Neural cell (in vitro differentiated cells): ENCODE data around the gene NPDC1. TPM values are rescaled to one million over a fixed set of nuclear protein-coding genes. Genes with fewer than 3 reads are reported as not detected.

Source experiments
- H2AFZ ChIP-seq: fragments of 200-600, 300-800 bp; sonication (generic), shearing (Covaris generic); 2 replicates; pipeline ENCODE4 v1.6.0; 2014; ENCODE audit warnings: low read depth, mild to moderate bottlenecking, antibody characterized with exemption, low read length, moderate library complexity
- H3F3A ChIP-seq: fragments of 200-600 bp; shearing (Covaris generic); 2 replicates; pipeline ENCODE4 v1.6.1; 2016; ENCODE audit warnings: mild to moderate bottlenecking, moderate library complexity, mixed read lengths, antibody characterized with exemption, low read length; ENCODE audit not compliant: insufficient read depth, poor library complexity, severe bottlenecking
- H3K27ac ChIP-seq: fragments of 200-600, 300-800 bp; sonication (generic), shearing (Covaris generic); 2 replicates; pipeline ENCODE4 v1.5.1; 2014; ENCODE audit warnings: mild to moderate bottlenecking, low read length, moderate library complexity
- H3K27me3 ChIP-seq: fragments of 300-800, 200-600 bp; sonication (generic), shearing (Covaris generic); 2 replicates; pipeline ENCODE4 v1.6.0; 2014; ENCODE audit warnings: mild to moderate bottlenecking, low read depth, low read length, moderate library complexity; ENCODE audit not compliant: insufficient read depth
- H3K36me3 ChIP-seq: fragments of 300-800, 200-600 bp; sonication (generic), shearing (Covaris generic); 2 replicates; pipeline ENCODE4 v1.5.1; 2014; ENCODE audit warnings: mild to moderate bottlenecking, antibody characterized with exemption, low read length, moderate library complexity; ENCODE audit not compliant: insufficient read depth
- H3K4me2 ChIP-seq: fragments of 300-800, 200-600 bp; sonication (generic), shearing (Covaris generic); 2 replicates; pipeline ENCODE4 v1.6.0; 2014; ENCODE audit warnings: mild to moderate bottlenecking, low read length
- H3K4me3 ChIP-seq: fragments of 300-800, 200-600 bp; sonication (generic), shearing (Covaris generic); 2 replicates; pipeline ENCODE4 v1.5.1; 2014; ENCODE audit warnings: mild to moderate bottlenecking, low read length, moderate library complexity
- H3K79me2 ChIP-seq: fragments of 200-600 bp; shearing (Covaris generic); replicated peaks from 2 replicates; pipeline ENCODE4 v1.6.0; 2014; ENCODE audit warnings: mild to moderate bottlenecking, low read length, moderate library complexity; ENCODE audit not compliant: insufficient read depth
- H3K9ac ChIP-seq: fragments of 300-800, 200-600 bp; sonication (generic), shearing (Covaris generic); 2 replicates; pipeline ENCODE4 v1.6.1; 2016; ENCODE audit warnings: mild to moderate bottlenecking, low read length, mixed read lengths
- H3K9me2 ChIP-seq: fragments of 200-600 bp; shearing (Covaris generic); 2 replicates; pipeline ENCODE4 v1.6.1; 2016; ENCODE audit warnings: mild to moderate bottlenecking, low read length, mixed read lengths; ENCODE audit not compliant: insufficient read depth
- H3K9me3 ChIP-seq: fragments of 200-600, 300-800 bp; sonication (generic), shearing (Covaris generic); 2 replicates; pipeline ENCODE4 v1.6.1; 2016; ENCODE audit warnings: mild to moderate bottlenecking, mixed run types, low read length, moderate library complexity, mixed read lengths
- H4K20me1 ChIP-seq: fragments of 200-600 bp; shearing (Covaris generic); 2 replicates; pipeline ENCODE4 v1.6.1; 2016; ENCODE audit warnings: mild to moderate bottlenecking, mixed run types; ENCODE audit not compliant: insufficient read depth
- CTCF ChIP-seq: fragments of 450-650 bp; IDR thresholded peaks from 2 replicates; pipeline ENCODE4 v1.5.1; 2014; ENCODE audit warnings: antibody characterized with exemption, mild to moderate bottlenecking, moderate library complexity; ENCODE audit not compliant: poor library complexity, severe bottlenecking
- EP300 ChIP-seq: fragments of 450-650 bp; conservative IDR thresholded peaks from 2 replicates; pipeline ENCODE4 v1.6.1; 2014; ENCODE audit warnings: antibody characterized with exemption, mild to moderate bottlenecking, moderate library complexity; ENCODE audit not compliant: poor library complexity, severe bottlenecking
- EZH2 ChIP-seq: fragments of 200-600, 300-800 bp; shearing (Covaris generic), sonication (generic); IDR thresholded peaks from 2 replicates; pipeline ENCODE4 v1.6.1; 2014; ENCODE audit warnings: antibody characterized with exemption, low read length, borderline replicate concordance, mild to moderate bottlenecking; ENCODE audit not compliant: insufficient read depth, poor library complexity, severe bottlenecking
- MXI1 ChIP-seq: fragments of 450-650 bp; conservative IDR thresholded peaks from 2 replicates; pipeline ENCODE4 v1.6.1; 2014; ENCODE audit warnings: antibody characterized with exemption, mild to moderate bottlenecking; ENCODE audit not compliant: poor library complexity, severe bottlenecking
- POLR2AphosphoS5 ChIP-seq: IDR thresholded peaks from 2 replicates; pipeline ENCODE4 v1.6.1; 2012
- RAD21 ChIP-seq: fragments of 450-650 bp; conservative IDR thresholded peaks from 2 replicates; pipeline ENCODE4 v1.6.1; 2014; ENCODE audit warnings: antibody characterized with exemption, mild to moderate bottlenecking, moderate library complexity
- REST ChIP-seq: IDR thresholded peaks from 2 replicates; pipeline ENCODE4 v1.6.1; 2012; ENCODE audit warnings: borderline replicate concordance
- SMC3 ChIP-seq: fragments of 450-650 bp; conservative IDR thresholded peaks from 2 replicates; pipeline ENCODE4 v1.6.1; 2014; ENCODE audit warnings: antibody characterized with exemption, mild to moderate bottlenecking, moderate library complexity; ENCODE audit not compliant: poor library complexity
- TAF1 ChIP-seq: IDR thresholded peaks from 2 replicates; pipeline ENCODE4 v1.6.1; 2012; ENCODE audit warnings: low read depth
- polyA minus RNA-seq: library from RNA; depleted of rRNA, polyadenylated mRNA; stranded (reverse); fragments of >200 nt; gene quantifications from 2 replicates; pipeline ENCODE4 v1.2.3, GENCODE V29; 2014
- polyA plus RNA-seq: library from polyadenylated mRNA; depleted of rRNA; stranded (reverse); fragments of >200 nt; gene quantifications from 2 replicates; pipeline ENCODE4 v1.2.3, GENCODE V29; 2014

The NPDC1 gene
- 161 and 162 TPM in 2 replicates for polyA plus RNA-seq
- polyA minus RNA-seq = 25.6 and 31.7 TPM in 2 replicates

- TF ChIP-seq MXI1 (peak; percentile 92), EZH2 (no peak), CTCF (peak; percentile 96), POLR2AphosphoS5 (peak; percentile 80), EP300 (peak; percentile 16), TAF1 (peak; percentile 82), REST (peak; percentile 77), SMC3 (peak; percentile 81), RAD21 (peak; percentile 72)
- Histone ChIP-seq H3K79me2 (peaks cover 20% of the 10 kb centered on the region), H3K9me2 (no peaks in the 10 kb centered on the region), H3K9ac (peak within 1 kb of the TSS; percentile 93), H3K27ac (peak within 1 kb of the TSS; percentile 93), H3K27me3 (peaks cover 37% of the 10 kb centered on the region), H3K36me3 (no peaks in the 10 kb centered on the region), H2AFZ (peak within 1 kb of the TSS; percentile 92), H3K9me3 (no peaks in the 10 kb centered on the region), H3K4me2 (peak within 1 kb of the TSS; percentile 94), H3F3A (no peaks in the 10 kb centered on the region), H3K4me3 (peak within 1 kb of the TSS; percentile 98), H4K20me1 (peaks cover 13% of the 10 kb centered on the region)
Observed at GRCh38 chr9:137046088-137046787, at the start of gene NPDC1. NPDC1 (minus strand) TSS chr9:137046177; CDS start chr9:137045989, 188 bp downstream.

- no peaks in the 10 kb centered on the region for H3K9me2 ChIP-seq
- H4K20me1 ChIP-seq = no peaks in the 10 kb centered on the region
- H3K27me3 ChIP-seq = peaks cover 7% of the 10 kb centered on the region
- H3K9ac ChIP-seq = no peak overlapping the region
- no peak overlapping the region for H3K4me3 ChIP-seq
- H3K27ac ChIP-seq = no peak overlapping the region
- H3K9me3 ChIP-seq = no peaks in the 10 kb centered on the region
- H3K4me2 ChIP-seq = no peak overlapping the region
- H2AFZ ChIP-seq = no peak overlapping the region
- H3K36me3 ChIP-seq = no peaks in the 10 kb centered on the region
- no peak for TF ChIP-seq CTCF
- TF ChIP-seq EZH2 = no peak
- TF ChIP-seq MXI1 = no peak
- no peak for TF ChIP-seq SMC3
- no peak for TF ChIP-seq RAD21
- TF ChIP-seq REST = no peak
- no peak for TF ChIP-seq POLR2AphosphoS5
- no peak for TF ChIP-seq TAF1
- no peak for TF ChIP-seq EP300
- no peaks in the 10 kb centered on the region for H3F3A ChIP-seq
- H3K79me2 ChIP-seq = peaks cover 3% of the 10 kb centered on the region
Observed at GRCh38 chr9:137089232-137089947, 43.4 kb upstream of the NPDC1 start.
